ENCODE data around the gene TMED10. TPM values are rescaled to one million over a fixed set of nuclear protein-coding genes. Genes with fewer than 3 reads are reported as not detected.

TMED10 gene
- total and polyA plus RNA-seq, 11 donors: 56.4 to 398 (median 275) TPM

GRCh38 chr14:75162631-75163030 is 13.8 kb downstream of the TMED10 start:
- 84 to 92% (median 85%) methylated on average over 3 of the region's 3 CpGs for WGBS, 4 donors
- H3K9me3 ChIP-seq: no peaks in the 10 kb centered on the region
- H3K4me3 ChIP-seq: no peak overlapping the region
- no peak overlapping the region for H3K27ac ChIP-seq
- no peaks in the 10 kb centered on the region for H3K27me3 ChIP-seq
- ATAC-seq (no peak), DNase-seq (no peak)
- peaks cover 4 to 63% (median 48%) of the 10 kb centered on the region in 12 donors for H3K4me1 ChIP-seq
- intact Hi-C loops (cut with DNase I): no loop called here
- no peak for TF ChIP-seq POLR2A (IDR thresholded peaks at IDR 0.05)
- H3K36me3 ChIP-seq: peaks cover 0 to 6% (median 0%) of the 10 kb centered on the region in 9 donors

- peaks cover 0 to 6% (median 0%) of the 10 kb centered on the region in 9 donors for H3K36me3 ChIP-seq
- no peak overlapping the region for H3K4me3 ChIP-seq
- no peaks in the 10 kb centered on the region for H3K27me3 ChIP-seq
- H3K27ac ChIP-seq: no peak overlapping the region
- H3K4me1 ChIP-seq: peaks cover 0 to 41% (median 22%) of the 10 kb centered on the region in 12 donors
- intact Hi-C loops (cut with DNase I): no loop called here
- TF ChIP-seq CTCF (IDR thresholded peaks at IDR 0.05) (no peak), POLR2A (IDR thresholded peaks at IDR 0.05) (no peak)
- no peak for DNase-seq
- WGBS, 4 donors: 98 to 99% (median 98%) methylated on average over 6 of the region's 6 CpGs
- no peaks in the 10 kb centered on the region for H3K9me3 ChIP-seq
- no peak for ATAC-seq
These were observed 17.4 kb downstream of the TMED10 start for GRCh38 chr14:75158843-75159614.

GRCh38 chr14:75156901-75157300 is 19.5 kb downstream of the TMED10 start:
- intact Hi-C loops (cut with DNase I): no loop called here
- Histone ChIP-seq H3K27ac (no peak overlapping the region), H3K27me3 (no peaks in the 10 kb centered on the region), H3K4me1 (peaks cover 0 to 49% (median 19%) of the 10 kb centered on the region in 12 donors), H3K36me3 (peaks cover 0 to 5% (median under 1%) of the 10 kb centered on the region in 9 donors), H3K4me3 (no peak overlapping the region), H3K9me3 (no peaks in the 10 kb centered on the region)
- ATAC-seq (no peak), DNase-seq (no peak)
- TF ChIP-seq POLR2A (IDR thresholded peaks at IDR 0.05): no peak
- TF ChIP-seq CTCF (IDR thresholded peaks at IDR 0.05): no peak
- 83 to 91% (median 87%) methylated on average over 3 of the region's 3 CpGs for WGBS, 4 donors

- WGBS, 4 donors: 93 to 100% (median 97%) methylated on average over 1 of the region's 1 CpG
- intact Hi-C loops (cut with DNase I): no loop called here
- Histone ChIP-seq H3K9me3 (no peaks in the 10 kb centered on the region), H3K4me3 (no peak overlapping the region), H3K36me3 (peaks cover 0 to 12% (median 8%) of the 10 kb centered on the region in 9 donors), H3K27ac (no peak overlapping the region), H3K27me3 (no peaks in the 10 kb centered on the region), H3K4me1 (peaks cover 0 to 49% (median 17%) of the 10 kb centered on the region in 12 donors)
- ATAC-seq: no peak
- DNase-seq: no peak
- TF ChIP-seq CTCF (IDR thresholded peaks at IDR 0.05) (no peak), POLR2A (IDR thresholded peaks at IDR 0.05) (no peak)
These were observed 20.3 kb downstream of the TMED10 start for GRCh38 chr14:75156111-75156510.
